GM19455 (cell line): ENCODE data around the gene IRF6.

Experiments used
- ATAC-seq: cut with Tn5 transposase; IDR thresholded peaks from one replicate; pipeline ENCODE4 v1.9.1; 2021; ENCODE audit not compliant: unreplicated experiment

IRF6 gene

DNA sequence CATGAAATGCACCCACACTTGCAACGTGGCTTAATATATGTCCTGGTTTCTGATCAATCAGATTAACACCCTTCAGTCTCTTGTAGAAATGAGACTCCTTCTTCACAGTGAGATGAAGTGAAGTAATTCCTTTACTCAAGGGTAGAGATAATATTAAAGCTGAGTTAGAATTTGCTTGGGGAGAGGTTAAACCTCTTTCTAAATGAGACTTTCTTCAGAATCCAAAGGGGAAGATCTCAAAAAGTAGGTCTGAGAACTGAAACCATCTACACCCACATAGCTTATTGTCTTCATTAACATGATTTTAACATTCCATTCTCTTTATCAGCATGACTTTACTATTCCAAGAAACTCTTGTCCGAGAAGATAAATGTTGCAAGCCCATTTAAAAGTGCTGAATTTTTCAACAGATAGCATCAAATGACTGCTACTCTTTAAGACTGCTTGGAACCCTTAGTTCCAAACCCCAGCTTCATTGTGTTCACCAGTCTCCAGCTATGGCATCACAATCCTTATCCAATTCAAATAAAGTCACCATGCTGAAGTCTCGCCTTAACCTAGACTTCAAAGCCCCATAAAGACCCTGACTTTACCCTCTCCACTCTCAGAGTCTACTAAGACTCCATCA is 69.3 kb downstream of the IRF6 start:
- no peak for ATAC-seq
